ENCODE results near the gene TTC39A.

The TTC39A gene

GRCh38 chr1:51282605-51283004 is 47.8 kb downstream of the TTC39A start:
- no peak for TF ChIP-seq CTCF (IDR thresholded peaks at IDR 0.05; ENCODE audit: borderline replicate concordance, control extremely low read depth, extremely low read depth, insufficient read depth, missing control alignments)
- DNase-seq (ENCODE audit: low spot score), result no peak
- in situ Hi-C loops (cut with MboI; ENCODE audit: low sequenced_read_pairs, unreplicated experiment), result no loop called here

GRCh38 chr1:51281807-51282206 is 48.6 kb downstream of the TTC39A start:
- in situ Hi-C loops (cut with MboI; ENCODE audit: low sequenced_read_pairs, unreplicated experiment), result no loop called here
- DNase-seq (ENCODE audit: low spot score), result no peak
- no peak for TF ChIP-seq CTCF (IDR thresholded peaks at IDR 0.05; ENCODE audit: borderline replicate concordance, control extremely low read depth, extremely low read depth, insufficient read depth, missing control alignments)

GRCh38 chr1:51280321-51280978 is 49.9 kb downstream of the TTC39A start:
- in situ Hi-C loops (cut with MboI; ENCODE audit: low sequenced_read_pairs, unreplicated experiment), result no loop called here
- no peak for TF ChIP-seq CTCF (IDR thresholded peaks at IDR 0.05; ENCODE audit: borderline replicate concordance, control extremely low read depth, extremely low read depth, insufficient read depth, missing control alignments)
- DNase-seq (ENCODE audit: low spot score), result no peak

- no peak for DNase-seq (ENCODE audit: low spot score)
- in situ Hi-C loops (cut with MboI; ENCODE audit: low sequenced_read_pairs, unreplicated experiment), result no loop called here
- TF ChIP-seq CTCF (IDR thresholded peaks at IDR 0.05; ENCODE audit: borderline replicate concordance, control extremely low read depth, extremely low read depth, insufficient read depth, missing control alignments), result no peak
Measured at GRCh38 chr1:51276286-51276685, 54.1 kb downstream of the TTC39A start.

GRCh38 chr1:51274676-51275075 is 55.7 kb downstream of the TTC39A start:
- DNase-seq (ENCODE audit: low spot score), result no peak
- in situ Hi-C loops (cut with MboI; ENCODE audit: low sequenced_read_pairs, unreplicated experiment), result no loop called here
- TF ChIP-seq CTCF (IDR thresholded peaks at IDR 0.05; ENCODE audit: borderline replicate concordance, control extremely low read depth, extremely low read depth, insufficient read depth, missing control alignments), result no peak

GRCh38 chr1:51272916-51273315 is 57.4 kb downstream of the TTC39A start:
- in situ Hi-C loops (cut with MboI; ENCODE audit: low sequenced_read_pairs, unreplicated experiment), result no loop called here
- no peak for DNase-seq (ENCODE audit: low spot score)
- TF ChIP-seq CTCF (IDR thresholded peaks at IDR 0.05; ENCODE audit: borderline replicate concordance, control extremely low read depth, extremely low read depth, insufficient read depth, missing control alignments), result no peak

Measured in GM13976 (cell line).